HS-5 (cell line): ENCODE data around the gene FERMT1.
"Not testable (repeated sequence)": the region's sequence is repeated elsewhere in the genome, so short reads cannot be mapped to it uniquely, and the experiment has no call there.

Experiments
- DNase-seq: peaks from one replicate; pipeline ENCODE4 v3.0.0-alpha.2; 2012; ENCODE audit warnings: low read depth

The FERMT1 gene

DNA sequence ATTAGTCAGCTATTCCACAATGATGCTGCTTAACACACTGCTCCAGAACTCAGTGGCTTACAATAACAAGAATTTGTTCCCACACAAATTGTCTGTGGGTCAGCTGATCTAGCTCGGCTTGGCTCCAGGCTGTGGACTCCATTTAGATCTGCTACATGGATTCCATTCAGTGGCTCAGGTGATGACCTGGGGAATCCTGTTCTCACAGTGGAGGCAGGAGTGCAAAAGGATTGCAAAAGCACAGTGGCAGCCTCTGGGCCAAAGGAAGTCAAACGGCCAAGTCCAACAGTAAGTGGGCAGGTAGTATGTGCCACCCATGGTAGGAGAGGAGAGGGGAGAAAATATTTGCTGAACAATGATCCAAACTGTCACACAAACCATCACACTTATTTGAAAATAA, 53.2 kb downstream of the FERMT1 start:
- no peak for DNase-seq

DNA sequence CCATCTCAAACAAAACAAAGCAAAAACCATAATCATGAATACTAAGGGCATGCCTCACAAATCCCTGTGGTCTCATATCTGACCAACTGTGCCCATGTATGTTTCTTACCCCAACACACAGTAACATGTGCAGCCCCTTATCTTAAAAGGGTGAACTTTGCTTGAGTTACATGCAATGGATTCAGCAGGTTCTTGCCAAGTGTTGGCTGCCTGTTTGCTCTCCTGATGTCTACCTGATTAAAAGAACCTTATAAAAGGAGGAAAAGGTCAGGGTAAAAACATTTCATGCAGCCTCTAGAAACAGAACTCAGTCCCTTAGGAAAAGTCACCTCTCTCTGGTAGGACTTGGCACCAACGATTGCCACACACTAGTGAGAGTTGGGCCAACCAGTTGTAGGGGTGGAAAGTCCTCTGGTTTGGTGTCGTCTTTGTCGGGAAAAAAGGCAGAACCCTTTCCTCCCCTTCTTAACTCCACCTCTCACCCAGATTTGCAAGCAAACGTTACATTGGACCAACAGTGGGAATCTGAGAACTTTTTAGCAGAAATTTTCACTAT, 55.0 kb downstream of the FERMT1 start:
- no peak for DNase-seq

DNA sequence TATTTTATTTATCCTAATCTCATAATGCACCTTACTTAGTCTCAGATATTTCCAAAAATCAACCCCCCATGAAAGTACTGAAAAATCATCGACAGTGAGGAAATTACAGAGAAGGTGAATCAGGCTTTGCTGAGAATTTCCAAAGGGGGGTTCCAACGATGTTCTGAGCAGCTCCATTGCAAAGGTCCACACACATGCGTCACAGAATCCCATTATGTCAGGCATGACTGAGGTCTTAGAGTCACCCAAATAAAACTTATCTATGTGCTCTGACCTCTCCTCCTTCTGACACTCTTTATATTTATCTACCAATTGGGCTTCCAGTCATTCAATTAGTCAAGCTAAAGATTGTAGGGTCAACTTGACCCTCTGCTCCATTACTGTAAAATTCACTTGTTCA, 56.2 kb downstream of the FERMT1 start:
- no peak for DNase-seq

DNA sequence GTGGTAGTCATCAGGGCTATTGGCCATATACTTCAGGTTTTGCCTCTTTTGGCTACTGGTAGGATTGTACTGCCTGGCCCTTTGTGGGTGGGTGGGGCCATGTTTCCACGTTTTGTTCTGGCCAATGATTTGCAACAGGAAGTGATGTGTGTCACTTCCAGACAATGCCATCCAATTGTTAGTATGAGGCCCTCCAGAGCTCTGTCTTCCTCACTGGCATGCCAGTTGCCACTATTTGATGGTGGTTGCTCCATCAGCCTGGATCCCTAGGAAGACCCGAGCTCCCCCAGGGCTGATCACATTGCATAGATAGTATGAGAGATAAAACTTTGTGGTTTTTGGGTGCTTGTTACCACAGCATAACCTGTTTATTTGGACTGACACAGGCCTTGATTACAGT, 61.3 kb downstream of the FERMT1 start:
- DNase-seq = no peak

DNA sequence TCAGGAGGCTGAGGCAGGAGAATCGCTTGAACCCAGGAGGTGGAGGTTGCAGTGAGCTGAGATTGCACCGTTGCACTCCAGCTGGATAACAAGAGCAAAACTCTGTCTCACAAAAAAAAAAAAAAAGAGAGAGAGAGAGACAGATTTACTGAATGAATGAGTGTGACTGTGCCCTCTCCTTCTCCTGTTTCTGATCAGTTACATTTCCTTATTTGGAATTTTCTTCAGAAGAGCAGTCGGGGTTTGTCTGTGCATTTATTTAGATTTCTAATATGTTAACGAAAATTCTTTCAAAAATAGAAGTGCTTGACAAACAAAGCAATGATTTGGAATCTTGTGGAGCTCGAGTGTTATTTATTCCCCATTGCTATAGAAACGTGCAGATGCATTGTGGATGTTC, 62.6 kb downstream of the FERMT1 start:
- no peak for DNase-seq

DNA sequence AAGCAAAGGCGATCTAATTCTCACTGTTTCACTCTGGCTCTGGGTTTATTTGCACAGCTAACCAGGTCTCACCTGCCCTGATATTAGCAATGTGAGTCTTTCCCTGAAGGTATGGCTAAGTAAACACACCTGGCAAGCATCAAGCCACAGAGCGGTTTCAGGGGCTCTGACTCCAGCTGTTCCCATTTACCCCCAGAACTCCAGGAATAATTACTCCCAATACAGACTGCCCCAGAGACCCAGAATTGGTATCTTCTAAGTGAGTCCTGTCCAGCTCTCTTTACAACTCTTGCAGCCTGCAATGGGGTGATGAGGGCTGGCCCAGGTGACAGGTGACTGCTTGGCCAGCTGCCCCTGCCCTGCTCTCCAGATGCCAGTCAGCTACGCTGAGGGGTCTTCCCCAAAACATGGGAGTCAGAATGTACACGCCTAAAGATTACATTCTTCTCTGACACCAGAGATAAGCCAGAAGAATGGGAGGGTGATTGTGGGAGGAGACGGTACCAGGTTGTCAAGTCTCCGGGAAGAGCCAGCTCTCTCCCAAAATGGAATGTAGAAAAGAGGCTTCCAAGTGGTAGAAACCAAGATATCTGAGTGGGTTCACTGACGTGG, 64.0 kb downstream of the FERMT1 start:
- DNase-seq = no peak

DNA sequence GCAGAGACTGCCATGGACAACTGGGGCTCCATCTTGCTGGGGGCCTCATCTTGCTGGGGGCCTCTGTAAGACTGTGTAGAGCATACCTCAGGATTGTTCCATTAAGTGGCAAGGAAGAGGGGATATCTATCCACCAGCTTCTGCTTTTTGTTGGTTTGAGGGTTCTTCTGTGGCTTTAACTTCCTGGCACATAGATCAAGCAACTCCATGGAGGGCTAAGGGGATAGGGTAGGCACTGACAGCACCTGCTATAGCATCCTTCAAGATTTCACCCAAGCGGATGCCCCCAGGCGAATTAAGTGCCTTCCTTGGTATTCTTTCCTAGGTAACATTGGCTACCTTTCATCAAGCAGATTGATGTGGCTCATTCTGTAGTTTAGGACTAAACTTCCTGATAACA, 65.1 kb downstream of the FERMT1 start:
- DNase-seq = no peak

DNA sequence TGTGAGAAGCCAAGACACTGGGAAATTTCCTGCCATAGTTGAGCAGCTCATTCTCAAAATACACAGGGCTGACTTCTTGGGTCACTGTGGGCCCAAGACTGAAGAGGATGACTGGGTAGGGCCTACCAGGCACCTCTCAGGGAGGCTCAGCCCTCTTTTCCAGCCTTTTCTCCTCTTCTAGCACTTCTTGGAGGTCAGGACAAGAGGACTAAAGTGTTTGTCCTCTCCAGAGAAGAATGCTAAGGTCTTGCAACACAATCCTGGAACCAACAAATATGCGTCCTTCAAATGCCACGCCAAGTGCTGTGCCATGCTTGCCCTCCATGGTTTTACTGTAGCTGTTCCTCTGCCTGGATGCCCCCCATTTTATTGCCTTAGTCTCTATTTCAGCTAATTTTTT, 65.7 kb downstream of the FERMT1 start:
- no peak for DNase-seq

DNA sequence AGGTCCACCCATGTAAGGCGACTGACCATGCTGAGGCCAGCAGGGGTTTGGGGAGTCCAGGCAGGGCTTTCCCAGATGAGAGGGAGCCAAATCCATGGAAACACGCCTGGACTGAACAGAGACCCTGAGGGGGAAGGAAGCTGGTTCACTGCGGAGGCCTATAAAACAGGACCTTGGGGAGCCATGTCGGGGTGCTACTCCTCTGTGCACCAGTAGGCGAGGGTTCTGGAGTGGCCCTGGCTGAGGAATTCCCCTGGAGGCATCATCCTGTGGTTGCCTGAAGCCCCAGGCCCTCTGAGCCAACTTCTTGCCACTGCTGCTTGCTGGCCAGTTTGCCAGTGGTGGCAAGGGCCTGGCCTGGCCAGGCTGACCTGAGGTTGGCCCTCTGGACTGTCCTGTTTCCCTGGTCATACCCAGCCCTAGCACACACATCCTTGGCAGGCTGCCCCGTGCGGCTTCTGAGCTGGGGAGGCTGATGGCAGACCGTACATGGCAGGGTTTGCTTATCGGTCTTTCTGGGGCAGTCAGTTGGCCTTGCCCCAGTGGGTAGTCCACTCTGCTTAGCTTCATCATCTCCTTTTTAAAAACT, 66.8 kb downstream of the FERMT1 start:
- no peak for DNase-seq

DNA sequence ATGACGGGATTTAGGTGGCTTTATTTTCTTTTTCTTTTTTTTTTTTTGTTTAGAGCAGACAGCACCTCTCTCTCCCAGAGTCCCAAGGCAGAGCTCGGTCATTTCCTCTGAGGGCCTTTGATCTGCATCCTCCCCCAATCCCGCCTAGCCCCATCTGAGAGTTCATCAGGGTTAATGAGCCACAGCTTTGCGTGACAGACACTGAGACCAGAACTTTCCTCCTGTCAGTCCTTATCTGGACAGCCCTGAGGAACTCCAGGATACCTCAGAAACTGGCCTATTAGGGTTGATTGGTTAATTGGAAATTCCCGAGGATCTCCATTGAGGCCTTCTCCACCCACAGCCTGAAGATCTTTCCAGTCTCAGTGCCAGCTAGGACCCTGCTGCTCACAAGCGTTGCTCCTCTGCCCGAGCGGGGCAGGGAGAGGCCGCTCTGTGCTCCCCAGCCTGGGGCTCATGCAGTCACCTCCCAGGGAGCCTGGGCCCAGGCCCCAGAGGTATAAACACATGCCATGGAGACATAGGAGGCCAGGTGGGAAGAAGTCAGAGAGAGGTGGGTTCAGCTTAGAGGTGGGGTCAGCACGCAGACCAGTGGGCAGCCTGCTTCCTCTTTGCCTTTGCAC, 67.6 kb downstream of the FERMT1 start:
- DNase-seq = no peak

DNA sequence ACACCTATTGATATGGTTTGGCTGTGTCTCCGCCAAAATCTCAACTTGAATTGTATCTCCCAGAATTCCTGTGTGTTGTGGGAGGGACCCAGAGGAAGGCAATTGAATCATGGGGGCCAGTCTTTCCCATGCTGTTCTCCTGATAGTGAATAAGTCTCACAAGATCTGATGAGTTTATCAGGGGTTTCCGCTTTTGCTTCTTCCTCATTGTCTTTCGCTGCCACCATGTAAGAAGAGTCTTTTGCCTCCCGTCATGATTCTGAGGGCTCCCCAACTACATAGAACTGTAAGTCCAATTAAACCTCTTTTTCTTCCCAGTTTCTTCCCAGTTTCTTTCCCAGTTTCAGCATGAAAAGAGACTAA, 68.2 kb downstream of the FERMT1 start:
- DNase-seq = not testable (repeated sequence)

DNA sequence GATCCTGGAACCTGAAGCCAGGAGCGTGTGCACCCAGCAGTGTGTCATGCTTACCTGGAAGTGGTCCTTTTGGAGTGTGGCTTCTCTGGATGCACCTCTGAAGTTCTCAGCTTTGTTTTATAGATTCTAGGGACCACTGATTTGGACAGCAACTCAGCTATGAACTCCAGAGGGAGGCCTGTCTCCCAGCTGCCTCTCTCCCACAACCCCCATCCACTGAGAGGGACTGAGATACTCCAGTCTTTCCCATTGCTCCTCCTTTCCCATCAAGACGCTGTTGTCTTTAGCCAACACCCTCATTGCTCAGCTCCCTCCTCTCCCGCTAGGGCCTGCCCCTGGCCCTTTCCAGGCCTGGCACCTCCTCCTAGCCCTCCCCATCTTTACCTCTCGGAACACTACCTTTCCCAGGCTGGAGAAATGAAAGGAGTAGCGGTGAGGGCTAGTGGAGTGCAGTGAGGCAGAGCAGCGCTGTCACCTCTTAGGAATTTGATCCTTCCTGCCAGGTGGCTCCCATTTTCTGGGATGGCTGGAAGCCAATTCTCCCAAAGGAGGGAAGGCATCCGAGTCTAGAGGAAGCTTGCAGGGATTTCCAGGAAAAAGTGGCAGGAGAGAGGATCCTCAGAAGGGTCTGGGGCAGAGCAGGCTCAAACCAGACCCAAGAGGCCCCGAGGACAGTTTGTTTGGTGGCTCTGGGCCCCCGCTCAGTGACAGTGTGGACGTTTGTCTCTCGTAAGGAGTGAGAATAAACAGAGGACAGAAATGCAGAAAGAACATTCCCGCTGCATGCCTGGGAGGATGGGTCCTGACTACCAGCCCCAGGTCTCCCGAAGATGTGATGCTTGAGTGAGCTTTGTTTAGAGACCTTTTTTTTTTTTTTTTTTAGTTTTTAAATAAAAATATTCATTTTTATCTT, 68.8 kb downstream of the FERMT1 start, which contains the start of gene LRRN4:
Gene LRRN4, minus strand, starts transcription at position 285 of the 913 bp plus-strand sequence. CDS start 1,261 bp downstream, outside the sequence.
- peak; percentile 61 for DNase-seq

DNA sequence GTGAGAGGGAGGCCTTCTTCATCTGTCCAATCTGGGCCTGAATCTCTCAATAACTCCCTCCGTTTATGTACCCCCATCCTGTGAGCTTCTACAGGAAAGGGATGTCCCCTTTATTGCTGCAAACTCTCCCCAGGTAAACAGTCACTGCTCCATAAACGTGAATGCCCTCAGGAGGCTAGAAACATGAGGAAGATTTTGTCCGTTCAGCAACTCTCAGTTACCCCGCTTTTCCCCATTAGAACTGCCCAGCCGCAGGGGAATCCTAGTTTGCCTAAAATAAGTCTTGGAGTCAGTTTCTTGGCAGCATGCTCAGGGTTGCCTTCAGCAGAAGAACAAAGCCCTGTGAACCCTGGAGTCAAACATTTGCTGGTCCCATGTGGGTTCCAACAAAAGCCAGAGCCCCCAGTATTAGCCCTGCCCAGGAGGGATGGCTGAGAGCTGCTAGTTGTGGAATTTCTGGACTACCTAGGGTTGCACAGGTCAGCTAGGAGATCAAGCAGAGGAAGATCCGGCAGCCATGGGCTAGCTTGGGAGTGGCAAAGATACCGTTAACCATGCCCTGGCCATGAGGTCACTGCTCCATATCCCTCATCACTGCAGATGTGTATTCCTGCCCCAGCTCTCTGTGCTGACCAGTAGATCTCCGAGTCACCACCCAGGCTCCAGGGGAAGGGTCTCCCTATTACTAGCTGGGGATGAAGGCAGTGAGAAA, 69.6 kb downstream of the FERMT1 start:
- DNase-seq = peak; percentile 2

DNA sequence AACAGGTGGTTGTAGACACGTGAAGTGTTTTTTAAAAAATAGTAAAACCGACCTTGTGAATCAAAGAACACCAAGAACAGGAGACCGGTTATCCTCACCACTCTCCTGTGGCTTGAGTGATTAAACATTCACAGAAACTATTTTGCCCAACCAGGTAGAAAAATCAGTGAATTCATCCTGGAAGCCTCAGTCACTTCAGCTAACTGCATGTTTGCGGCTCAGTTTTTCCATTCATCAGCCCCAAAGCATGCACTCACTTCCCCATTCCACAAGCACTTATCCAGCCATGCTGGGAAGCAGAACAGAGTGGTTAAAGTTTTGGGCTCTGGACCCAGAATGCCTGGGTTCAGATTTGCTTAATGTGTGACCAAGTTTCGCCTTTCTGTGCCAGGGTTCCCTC, 71.3 kb downstream of the FERMT1 start:
- peak; percentile 13 for DNase-seq

DNA sequence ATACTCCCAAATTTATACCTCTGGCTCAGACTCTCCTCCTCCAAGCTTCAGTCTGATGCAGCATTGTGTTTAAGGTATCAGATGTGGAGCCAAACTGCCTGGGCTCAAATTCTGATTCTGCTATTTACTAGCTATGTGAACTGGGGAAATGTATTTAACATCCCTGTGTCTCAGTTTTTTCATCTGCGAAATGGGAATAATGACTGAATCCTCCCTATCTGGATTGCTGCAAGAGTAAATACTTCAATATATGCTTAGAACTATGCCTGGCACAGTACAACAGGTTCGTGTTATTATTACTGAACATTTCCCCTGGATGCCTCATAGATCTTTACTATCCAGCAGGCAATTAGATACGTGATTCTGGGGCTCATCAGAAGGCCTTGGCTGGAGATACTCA, 74.4 kb downstream of the FERMT1 start:
- no peak for DNase-seq

DNA sequence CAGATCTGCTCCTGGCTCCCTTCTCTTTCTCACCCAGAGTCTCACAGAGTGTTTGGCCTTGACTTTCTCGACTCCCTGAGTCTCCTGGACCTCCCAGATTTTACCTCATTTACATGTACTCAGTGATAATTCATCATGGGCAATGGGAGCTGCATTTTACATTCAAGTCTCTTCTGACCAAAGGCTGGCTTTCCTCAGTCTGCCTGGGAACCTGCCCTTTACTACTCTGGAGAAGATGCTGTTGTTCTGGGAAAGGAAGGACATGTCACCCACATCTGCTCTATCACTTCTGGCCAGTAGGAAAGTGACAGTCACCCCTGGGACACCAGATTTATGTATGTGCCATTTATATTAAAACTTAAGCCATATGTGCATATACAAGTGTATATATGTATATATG, 76.4 kb downstream of the FERMT1 start:
- no peak for DNase-seq

DNA sequence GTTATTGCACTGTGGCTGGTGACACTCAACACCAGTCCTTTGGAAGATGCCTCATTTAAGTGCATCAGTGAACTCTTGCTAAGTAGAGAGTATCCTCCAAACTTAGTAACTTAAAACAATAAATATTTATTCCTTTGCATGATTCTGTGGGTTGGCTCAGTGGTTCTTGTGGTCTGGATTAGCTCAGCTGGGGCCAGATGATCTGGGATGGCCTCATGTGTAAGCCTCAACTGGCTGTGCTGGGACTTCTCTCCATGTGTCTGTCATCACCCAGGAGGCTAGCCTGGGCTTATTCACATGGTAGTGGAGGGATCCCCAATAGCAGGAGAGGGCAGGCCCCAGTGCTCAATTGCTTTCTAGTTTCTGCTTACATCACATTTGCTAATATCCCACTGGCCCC, 77.3 kb downstream of the FERMT1 start:
- no peak for DNase-seq

DNA sequence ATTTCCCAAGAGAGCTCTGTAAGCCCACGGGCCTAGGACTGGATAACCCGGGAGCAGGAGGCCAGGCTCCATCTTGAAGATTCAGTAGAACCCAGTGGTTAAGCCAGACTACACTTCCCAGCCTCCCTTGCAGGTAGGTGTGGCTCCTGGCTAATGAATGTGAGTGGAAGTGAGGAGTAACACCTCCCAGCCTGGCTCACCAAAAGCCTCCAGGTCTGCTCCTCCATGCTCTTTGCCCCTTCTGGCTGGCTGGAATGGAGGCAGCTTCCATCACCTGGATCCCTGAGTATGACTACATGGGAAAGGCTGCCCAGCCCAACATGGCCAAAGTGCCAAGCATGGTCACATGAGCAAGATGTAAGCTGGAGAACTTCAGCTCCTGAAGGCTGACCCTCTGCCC, 78.7 kb downstream of the FERMT1 start:
- no peak for DNase-seq

DNA sequence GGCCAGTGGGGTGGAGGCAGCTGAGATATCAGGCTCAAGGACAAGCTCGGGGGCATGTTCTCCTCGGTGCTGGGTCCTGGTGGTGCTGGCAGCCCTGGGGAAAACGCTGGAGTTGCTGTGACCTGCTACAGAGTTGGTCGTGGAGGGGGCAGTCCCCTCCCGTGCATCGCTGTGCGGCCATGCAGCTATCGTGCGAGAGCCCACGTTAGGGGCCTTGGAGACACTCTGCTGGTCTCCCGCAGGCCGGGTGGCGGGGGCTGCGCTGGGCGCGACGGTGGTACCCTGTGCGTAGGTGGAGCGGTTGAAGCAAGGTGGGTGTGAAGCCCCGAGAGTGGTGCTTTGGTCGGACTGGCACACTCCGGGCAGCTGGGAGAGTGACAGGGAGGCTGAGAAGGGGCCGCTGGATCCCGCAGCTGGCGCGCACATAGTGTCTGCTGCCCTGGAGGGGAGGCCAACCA, 81.0 kb downstream of the FERMT1 start:
- no peak for DNase-seq

DNA sequence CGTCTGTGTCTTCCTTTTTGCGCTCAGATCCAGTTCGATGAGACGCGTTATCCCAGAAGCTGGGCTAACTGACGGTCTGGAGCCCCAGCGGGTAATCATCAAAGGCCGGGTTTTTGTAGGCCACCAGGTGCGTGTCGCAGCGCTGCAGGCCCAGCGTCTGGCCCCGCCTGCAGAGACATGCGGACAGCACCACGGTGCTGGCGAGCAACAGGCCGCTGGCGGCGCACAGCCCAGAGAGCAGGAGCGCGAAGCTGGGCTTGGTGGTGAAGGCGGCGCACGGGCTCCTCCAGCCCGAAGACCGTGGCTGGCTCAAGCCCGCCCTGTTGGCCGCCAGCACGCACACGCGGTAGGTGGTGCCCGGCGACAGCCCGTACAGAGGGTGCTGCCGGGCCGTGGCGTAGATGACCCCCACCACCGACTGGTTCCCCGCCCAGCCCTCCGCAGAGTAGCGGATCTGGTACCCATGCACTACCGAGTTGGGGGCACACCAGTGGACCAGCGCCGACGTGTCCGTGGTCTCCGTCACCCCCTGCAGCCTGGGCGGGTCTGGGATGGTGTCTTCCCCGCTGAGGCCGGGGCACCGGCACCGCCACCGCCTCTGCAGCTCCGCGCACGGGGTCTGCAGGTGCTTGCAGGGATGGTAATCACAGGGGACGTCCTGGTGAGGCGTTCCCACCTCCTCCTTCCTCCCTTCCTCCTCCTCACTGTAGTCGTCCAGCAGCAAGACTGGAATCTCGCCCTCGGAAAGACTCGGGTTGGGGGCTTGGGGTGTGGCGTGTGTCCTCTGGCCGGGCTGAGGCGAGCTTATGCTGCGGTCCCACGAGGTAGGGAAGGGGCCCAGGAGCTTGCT, 81.6 kb downstream of the FERMT1 start:
- DNase-seq = no peak

DNA sequence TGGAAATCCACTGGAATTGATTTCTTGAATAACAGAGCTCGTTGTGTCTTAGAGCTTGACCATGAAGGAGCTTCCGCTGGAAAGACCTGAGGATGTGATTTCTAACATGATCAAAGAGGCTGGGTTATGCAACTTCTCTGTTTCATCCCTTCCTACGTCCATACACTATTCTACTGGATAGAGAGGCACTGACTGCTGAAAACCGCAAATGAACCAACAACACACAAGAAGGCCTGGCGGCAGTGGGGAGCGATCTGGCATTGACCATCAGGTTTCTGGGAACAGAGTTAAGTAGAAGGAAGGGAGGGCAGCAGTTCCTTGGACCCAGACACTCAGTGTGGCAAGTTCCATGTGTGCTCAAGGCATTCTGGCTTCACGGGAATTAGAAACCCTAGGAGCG, 82.3 kb downstream of the FERMT1 start:
- DNase-seq = no peak
